Measurements from ENCODE around the gene MAN2A1. TPM values are rescaled to one million over a fixed set of nuclear protein-coding genes. Genes with fewer than 3 reads are reported as not detected.

MAN2A1 gene
- total and polyA plus RNA-seq, 2 donors = 22.2 to 66.4 TPM

GRCh38 chr5:109669991-109670706 lies 19.6 kb upstream of the MAN2A1 start:
- H3K27me3 ChIP-seq (ENCODE audit: control insufficient read depth in 2 of 2, insufficient read depth in 1 of 2, low read length in 1 of 2) = no peaks in the 10 kb centered on the region

GRCh38 chr5:109671136-109671535 lies 18.6 kb upstream of the MAN2A1 start:
- DNase-seq (ENCODE audit: low read depth in 6 of 9, low spot score in 9 of 9) = no peak
- no peak overlapping the region for H3K27ac ChIP-seq (ENCODE audit: low read depth in 1 of 2, low read length in 1 of 2)
- no peaks in the 10 kb centered on the region for H3K4me1 ChIP-seq (ENCODE audit: control insufficient read depth in 2 of 2, insufficient read depth in 2 of 2, low read length in 2 of 2)
- H3K9me3 ChIP-seq (ENCODE audit: control insufficient read depth in 2 of 2, insufficient read depth in 1 of 2, low read length in 1 of 2) = no peaks in the 10 kb centered on the region
- H3K36me3 ChIP-seq (ENCODE audit: control insufficient read depth in 2 of 2, insufficient read depth in 2 of 2, low read length in 1 of 2) = no peaks in the 10 kb centered on the region
- WGBS = 93% methylated on average over 2 of the region's 2 CpGs
- H3K4me3 ChIP-seq (ENCODE audit: low read length in 2 of 2) = no peak overlapping the region
- H3K27me3 ChIP-seq (ENCODE audit: control insufficient read depth in 2 of 2, insufficient read depth in 1 of 2, low read length in 1 of 2) = no peaks in the 10 kb centered on the region

More at GRCh38 chr5:109669991-109670706, 19.6 kb upstream of the MAN2A1 start:
- Histone ChIP-seq H3K4me1 (ENCODE audit: control insufficient read depth in 2 of 2, insufficient read depth in 2 of 2, low read length in 2 of 2) (no peaks in the 10 kb centered on the region), H3K27ac (ENCODE audit: low read depth in 1 of 2, low read length in 1 of 2) (no peak overlapping the region), H3K36me3 (ENCODE audit: control insufficient read depth in 2 of 2, insufficient read depth in 2 of 2, low read length in 1 of 2) (no peaks in the 10 kb centered on the region), H3K4me3 (ENCODE audit: low read length in 2 of 2) (no peak overlapping the region), H3K9me3 (ENCODE audit: control insufficient read depth in 2 of 2, insufficient read depth in 1 of 2, low read length in 1 of 2) (no peaks in the 10 kb centered on the region)
- WGBS = 99% methylated on average over 1 of the region's 1 CpG
- DNase-seq (ENCODE audit: low read depth in 6 of 9, low spot score in 9 of 9) = no peak

- no peak for DNase-seq (ENCODE audit: low read depth in 6 of 9, low spot score in 9 of 9)
- H3K36me3 ChIP-seq (ENCODE audit: control insufficient read depth in 2 of 2, insufficient read depth in 2 of 2, low read length in 1 of 2) = no peaks in the 10 kb centered on the region
- H3K4me1 ChIP-seq (ENCODE audit: control insufficient read depth in 2 of 2, insufficient read depth in 2 of 2, low read length in 2 of 2) = no peaks in the 10 kb centered on the region
- 97% methylated on average over 4 of the region's 4 CpGs for WGBS
- no peak overlapping the region for H3K4me3 ChIP-seq (ENCODE audit: low read length in 2 of 2)
- no peak overlapping the region for H3K27ac ChIP-seq (ENCODE audit: low read depth in 1 of 2, low read length in 1 of 2)
- H3K9me3 ChIP-seq (ENCODE audit: control insufficient read depth in 2 of 2, insufficient read depth in 1 of 2, low read length in 1 of 2) = no peaks in the 10 kb centered on the region
- no peaks in the 10 kb centered on the region for H3K27me3 ChIP-seq (ENCODE audit: control insufficient read depth in 2 of 2, insufficient read depth in 1 of 2, low read length in 1 of 2)
Measured at GRCh38 chr5:109674596-109674995, 15.1 kb upstream of the MAN2A1 start.

- Histone ChIP-seq H3K27me3 (ENCODE audit: control insufficient read depth in 2 of 2, insufficient read depth in 1 of 2, low read length in 1 of 2) (no peaks in the 10 kb centered on the region), H3K27ac (ENCODE audit: low read depth in 1 of 2, low read length in 1 of 2) (no peak overlapping the region), H3K4me3 (ENCODE audit: low read length in 2 of 2) (no peak overlapping the region), H3K36me3 (ENCODE audit: control insufficient read depth in 2 of 2, insufficient read depth in 2 of 2, low read length in 1 of 2) (no peaks in the 10 kb centered on the region), H3K9me3 (ENCODE audit: control insufficient read depth in 2 of 2, insufficient read depth in 1 of 2, low read length in 1 of 2) (no peaks in the 10 kb centered on the region), H3K4me1 (ENCODE audit: control insufficient read depth in 2 of 2, insufficient read depth in 2 of 2, low read length in 2 of 2) (no peaks in the 10 kb centered on the region)
- 97% methylated on average over 5 of the region's 5 CpGs for WGBS
- no peak for DNase-seq (ENCODE audit: low read depth in 6 of 9, low spot score in 9 of 9)
Measured at GRCh38 chr5:109676920-109677319, 12.8 kb upstream of the MAN2A1 start.

- Histone ChIP-seq H3K27ac (ENCODE audit: low read depth in 1 of 2, low read length in 1 of 2) (no peak overlapping the region), H3K4me3 (ENCODE audit: low read length in 2 of 2) (no peak overlapping the region), H3K36me3 (ENCODE audit: control insufficient read depth in 2 of 2, insufficient read depth in 2 of 2, low read length in 1 of 2) (no peaks in the 10 kb centered on the region), H3K4me1 (ENCODE audit: control insufficient read depth in 2 of 2, insufficient read depth in 2 of 2, low read length in 2 of 2) (no peaks in the 10 kb centered on the region), H3K9me3 (ENCODE audit: control insufficient read depth in 2 of 2, insufficient read depth in 1 of 2, low read length in 1 of 2) (no peaks in the 10 kb centered on the region), H3K27me3 (ENCODE audit: control insufficient read depth in 2 of 2, insufficient read depth in 1 of 2, low read length in 1 of 2) (no peaks in the 10 kb centered on the region)
- no peak for DNase-seq (ENCODE audit: low read depth in 6 of 9, low spot score in 9 of 9)
- WGBS = 97% methylated on average over 3 of the region's 3 CpGs
Measured at GRCh38 chr5:109678447-109678846, 11.3 kb upstream of the MAN2A1 start.

- Histone ChIP-seq H3K36me3 (ENCODE audit: control insufficient read depth in 2 of 2, insufficient read depth in 2 of 2, low read length in 1 of 2) (no peaks in the 10 kb centered on the region), H3K4me1 (ENCODE audit: control insufficient read depth in 2 of 2, insufficient read depth in 2 of 2, low read length in 2 of 2) (no peaks in the 10 kb centered on the region), H3K27me3 (ENCODE audit: control insufficient read depth in 2 of 2, insufficient read depth in 1 of 2, low read length in 1 of 2) (no peaks in the 10 kb centered on the region), H3K27ac (ENCODE audit: low read depth in 1 of 2, low read length in 1 of 2) (no peak overlapping the region), H3K4me3 (ENCODE audit: low read length in 2 of 2) (no peak overlapping the region), H3K9me3 (ENCODE audit: control insufficient read depth in 2 of 2, insufficient read depth in 1 of 2, low read length in 1 of 2) (no peaks in the 10 kb centered on the region)
- no peak for DNase-seq (ENCODE audit: low read depth in 6 of 9, low spot score in 9 of 9)
- 98% methylated on average over 3 of the region's 3 CpGs for WGBS
Measured at GRCh38 chr5:109681763-109682162, 8.0 kb upstream of the MAN2A1 start.

GRCh38 chr5:109682383-109682782 lies 7.3 kb upstream of the MAN2A1 start:
- WGBS = over 99% methylated on average over 2 of the region's 2 CpGs
- Histone ChIP-seq H3K27ac (ENCODE audit: low read depth in 1 of 2, low read length in 1 of 2) (no peak overlapping the region), H3K4me1 (ENCODE audit: control insufficient read depth in 2 of 2, insufficient read depth in 2 of 2, low read length in 2 of 2) (no peaks in the 10 kb centered on the region), H3K36me3 (ENCODE audit: control insufficient read depth in 2 of 2, insufficient read depth in 2 of 2, low read length in 1 of 2) (no peaks in the 10 kb centered on the region), H3K27me3 (ENCODE audit: control insufficient read depth in 2 of 2, insufficient read depth in 1 of 2, low read length in 1 of 2) (no peaks in the 10 kb centered on the region), H3K9me3 (ENCODE audit: control insufficient read depth in 2 of 2, insufficient read depth in 1 of 2, low read length in 1 of 2) (no peaks in the 10 kb centered on the region), H3K4me3 (ENCODE audit: low read length in 2 of 2) (no peak overlapping the region)
- no peak for DNase-seq (ENCODE audit: low read depth in 6 of 9, low spot score in 9 of 9)

GRCh38 chr5:109685916-109686315 lies 3.8 kb upstream of the MAN2A1 start:
- Histone ChIP-seq H3K36me3 (ENCODE audit: control insufficient read depth in 2 of 2, insufficient read depth in 2 of 2, low read length in 1 of 2) (no peaks in the 10 kb centered on the region), H3K9me3 (ENCODE audit: control insufficient read depth in 2 of 2, insufficient read depth in 1 of 2, low read length in 1 of 2) (peaks cover 0 to 9% of the 10 kb centered on the region in 2 donors), H3K4me3 (ENCODE audit: low read length in 2 of 2) (no peak overlapping the region), H3K4me1 (ENCODE audit: control insufficient read depth in 2 of 2, insufficient read depth in 2 of 2, low read length in 2 of 2) (peaks cover 0 to 8% of the 10 kb centered on the region in 2 donors), H3K27ac (ENCODE audit: low read depth in 1 of 2, low read length in 1 of 2) (no peak overlapping the region), H3K27me3 (ENCODE audit: control insufficient read depth in 2 of 2, insufficient read depth in 1 of 2, low read length in 1 of 2) (no peaks in the 10 kb centered on the region)
- DNase-seq (ENCODE audit: low read depth in 6 of 9, low spot score in 9 of 9) = no peak
- WGBS = 94% methylated on average over 4 of the region's 4 CpGs

- no peaks in the 10 kb centered on the region for H3K27me3 ChIP-seq (ENCODE audit: control insufficient read depth in 2 of 2, insufficient read depth in 1 of 2, low read length in 1 of 2)
- H3K27ac ChIP-seq (ENCODE audit: low read depth in 1 of 2, low read length in 1 of 2) = peak overlapping the region; percentile 95
- H3K4me3 ChIP-seq (ENCODE audit: low read length in 2 of 2) = peak overlapping the region; percentile 65 to 92
- 28% methylated on average over 6 of the region's 6 CpGs for WGBS
- no peaks in the 10 kb centered on the region for H3K36me3 ChIP-seq (ENCODE audit: control insufficient read depth in 2 of 2, insufficient read depth in 2 of 2, low read length in 1 of 2)
- H3K9me3 ChIP-seq (ENCODE audit: control insufficient read depth in 2 of 2, insufficient read depth in 1 of 2, low read length in 1 of 2) = peaks cover 0 to 9% of the 10 kb centered on the region in 2 donors
- peak in 6 of 9 donors; percentile 49 to 85 (median 58) for DNase-seq (ENCODE audit: low read depth in 6 of 9, low spot score in 9 of 9)
- H3K4me1 ChIP-seq (ENCODE audit: control insufficient read depth in 2 of 2, insufficient read depth in 2 of 2, low read length in 2 of 2) = peaks cover 11 to 15% of the 10 kb centered on the region in 2 donors
Measured at GRCh38 chr5:109688630-109688969, 1.1 kb upstream of the MAN2A1 start.
